Esophagus muscularis mucosa (tissue), 4 donors: ENCODE data around the gene HOGA1. TPM values are rescaled to one million over a fixed set of nuclear protein-coding genes. Genes with fewer than 3 reads are reported as not detected.

Experiments
- DNase-seq: peaks from one replicate; pipeline ENCODE4 v3.0.0-alpha.2; 2017; ENCODE audit errors: extremely low spot score
- H3K27ac ChIP-seq, 4 donors: fragments of 200-600 bp; sonication (generic); replicated peaks in 1 of 4; 1 replicate in 3 of 4; 2 replicates in 1 of 4; pipeline ENCODE4 v1.5.1; 2016 to 2019; ENCODE audit warnings: mild to moderate bottlenecking in 1 of 4
- H3K27me3 ChIP-seq, 4 donors: fragments of 200-600 bp; sonication (generic); one replicate each; pipeline versions ENCODE4 v1.5.1 to v1.6.0; 2016 to 2019
- H3K36me3 ChIP-seq, 4 donors: fragments of 200-600 bp; sonication (generic); one replicate each; pipeline ENCODE4 v1.5.1; 2016 to 2019
- H3K4me1 ChIP-seq, 4 donors: fragments of 200-600 bp; sonication (generic); one replicate each; pipeline ENCODE4 v1.5.1; 2016 to 2019
- H3K4me3 ChIP-seq, 4 donors: fragments of 200-600 bp; sonication (generic); 1 replicate in 2 of 4; 2 replicates in 2 of 4; pipeline ENCODE4 v1.5.1; 2016 to 2019; ENCODE audit warnings: mild to moderate bottlenecking in 4 of 4, moderate library complexity in 1 of 4
- H3K9me3 ChIP-seq, 4 donors: fragments of 200-600 bp; sonication (generic); 1 replicate in 3 of 4; 2 replicates in 1 of 4; pipeline ENCODE4 v1.5.1; 2016 to 2019
- CTCF ChIP-seq, 3 experiments: fragments of 200-600 bp in 2 of 3; fragments of 450-650 bp in 1 of 3; sonication (generic) in 2 of 3; IDR thresholded peaks; one replicate each; pipeline ENCODE4 v1.5.1; 2017 to 2019; ENCODE audit warnings: antibody characterized with exemption in 3 of 3, mild to moderate bottlenecking in 2 of 3, moderate library complexity in 1 of 3
- EP300 ChIP-seq: sonication (generic); formaldehyde crosslinking; IDR thresholded peaks from one replicate; pipeline ENCODE4 v1.6.1; 2017; ENCODE audit warnings: antibody characterized with exemption
- POLR2A ChIP-seq: fragments of 450-650 bp; IDR thresholded peaks from one replicate; pipeline ENCODE4 v1.6.1; 2017; ENCODE audit warnings: antibody characterized with exemption, moderate library complexity, mild to moderate bottlenecking, low read depth
- POLR2AphosphoS5 ChIP-seq, 2 donors: sonication (generic); formaldehyde crosslinking; IDR thresholded peaks; one replicate each; pipeline ENCODE4 v1.6.1; 2017; ENCODE audit warnings: antibody characterized with exemption in 2 of 2
- WGBS: methylation state at CpG from one replicate; pipeline ENCODE4 v1.1.5; 2018; 5-methylcytosine and 5-hydroxymethylcytosine counted together
- intact Hi-C: fragments of 100-400 bp; cut with DNase I; formaldehyde crosslinking; loops from one replicate; pipeline ENCODE4 v1.15.1; 2023
- total RNA-seq, 4 donors: library from RNA; depleted of rRNA; stranded (reverse); fragments of >200 nt; gene quantifications; one replicate each; pipeline versions ENCODE4 v1.1.0 to v1.2.1, GENCODE V29; 2016

HOGA1 gene
- total RNA-seq, 4 donors from 2014 or later: 0.45 to 1.5 (median 0.83) TPM

- no peaks in the 10 kb centered on the region for H3K36me3 ChIP-seq
- DNase-seq: no peak
- TF ChIP-seq CTCF (IDR thresholded peaks at IDR 0.05) (no peak), POLR2AphosphoS5 (IDR thresholded peaks at IDR 0.05) (peak in 1 of 2 donors; percentile 37), EP300 (no peak), POLR2A (no peak)
- no peaks in the 10 kb centered on the region for H3K9me3 ChIP-seq
- no peak overlapping the region for H3K4me3 ChIP-seq
- H3K27ac ChIP-seq: peak overlapping the region; percentile 68 to 93 (median 93)
- H3K4me1 ChIP-seq: peaks cover 32 to 57% (median 47%) of the 10 kb centered on the region in 4 donors
- 41% methylated on average over 4 of the region's 4 CpGs for WGBS
- no peaks in the 10 kb centered on the region for H3K27me3 ChIP-seq
- intact Hi-C loops: no loop called here
These were observed 9.2 kb downstream of the HOGA1 start for GRCh38 chr10:97593421-97593820.

GRCh38 chr10:97596101-97597082 is 12.2 kb downstream of the HOGA1 start:
- no peaks in the 10 kb centered on the region for H3K27me3 ChIP-seq
- no peaks in the 10 kb centered on the region for H3K36me3 ChIP-seq
- H3K4me1 ChIP-seq: peaks cover 32 to 57% (median 47%) of the 10 kb centered on the region in 4 donors
- no peak overlapping the region for H3K4me3 ChIP-seq
- DNase-seq: no peak
- WGBS: 27% methylated on average over 10 of the region's 10 CpGs
- TF ChIP-seq CTCF (IDR thresholded peaks at IDR 0.05) (no peak), POLR2A (no peak), POLR2AphosphoS5 (IDR thresholded peaks at IDR 0.05) (peak; percentile 84 to 91), EP300 (peak; percentile 65)
- intact Hi-C loops: no loop called here
- no peaks in the 10 kb centered on the region for H3K9me3 ChIP-seq
- H3K27ac ChIP-seq: peak overlapping the region; percentile 86 to 93 (median 93)

GRCh38 chr10:97597778-97598177 is 13.6 kb downstream of the HOGA1 start:
- no peaks in the 10 kb centered on the region for H3K27me3 ChIP-seq
- WGBS: 96% methylated on average over 2 of the region's 2 CpGs
- DNase-seq: no peak
- peak overlapping the region; percentile 86 to 93 (median 93) for H3K27ac ChIP-seq
- intact Hi-C loops: no loop called here
- no peak for TF ChIP-seq POLR2A
- TF ChIP-seq EP300: no peak
- TF ChIP-seq CTCF (IDR thresholded peaks at IDR 0.05): no peak
- TF ChIP-seq POLR2AphosphoS5 (IDR thresholded peaks at IDR 0.05): no peak
- H3K4me3 ChIP-seq: no peak overlapping the region
- peaks cover 32 to 54% (median 46%) of the 10 kb centered on the region in 4 donors for H3K4me1 ChIP-seq
- H3K36me3 ChIP-seq: no peaks in the 10 kb centered on the region
- H3K9me3 ChIP-seq: no peaks in the 10 kb centered on the region

GRCh38 chr10:97598407-97599271 is 14.4 kb downstream of the HOGA1 start:
- intact Hi-C loops: no loop called here
- Histone ChIP-seq H3K27ac (peak overlapping the region in 3 of 4 donors; percentile 93), H3K27me3 (no peaks in the 10 kb centered on the region), H3K4me3 (no peak overlapping the region), H3K4me1 (peaks cover 30 to 45% (median 37%) of the 10 kb centered on the region in 4 donors), H3K36me3 (no peaks in the 10 kb centered on the region), H3K9me3 (no peaks in the 10 kb centered on the region)
- TF ChIP-seq EP300: no peak
- TF ChIP-seq POLR2A: no peak
- no peak for TF ChIP-seq CTCF (IDR thresholded peaks at IDR 0.05)
- no peak for TF ChIP-seq POLR2AphosphoS5 (IDR thresholded peaks at IDR 0.05)
- no peak for DNase-seq
- 82% methylated on average over 19 of the region's 19 CpGs for WGBS
